ENCODE measurements around the gene MPIG6B. TPM values are rescaled to one million over a fixed set of nuclear protein-coding genes. Genes with fewer than 3 reads are reported as not detected.
A peak's percentile ranks its signal among the peaks of the same experiment; 100 is the strongest.
"Not testable (repeated sequence)": the region's sequence is repeated elsewhere in the genome, so short reads cannot be mapped to it uniquely, and the experiment has no call there.

The MPIG6B gene
- total and polyA plus RNA-seq, 2 donors, result 0.14 to 0.32 TPM

- H3K27ac ChIP-seq (ENCODE audit: low read depth in 1 of 2, low read length in 1 of 2), result no peak overlapping the region
- no peaks in the 10 kb centered on the region for H3K27me3 ChIP-seq (ENCODE audit: control insufficient read depth in 2 of 2, insufficient read depth in 1 of 2, low read length in 1 of 2)
- DNase-seq (ENCODE audit: low read depth in 6 of 9, low spot score in 9 of 9), result no peak
- peaks cover 5 to 27% of the 10 kb centered on the region in 2 donors for H3K4me1 ChIP-seq (ENCODE audit: control insufficient read depth in 2 of 2, insufficient read depth in 2 of 2, low read length in 2 of 2)
- H3K4me3 ChIP-seq (ENCODE audit: low read length in 2 of 2), result no peak overlapping the region
- peaks cover 0 to 5% of the 10 kb centered on the region in 2 donors for H3K9me3 ChIP-seq (ENCODE audit: control insufficient read depth in 2 of 2, insufficient read depth in 1 of 2, low read length in 1 of 2)
- 97% methylated on average over 10 of the region's 10 CpGs for WGBS
- no peaks in the 10 kb centered on the region for H3K36me3 ChIP-seq (ENCODE audit: control insufficient read depth in 2 of 2, insufficient read depth in 2 of 2, low read length in 1 of 2)
Observed at GRCh38 chr6:31707701-31708100, 15.5 kb upstream of the MPIG6B start.

- no peak for DNase-seq (ENCODE audit: low read depth in 6 of 9, low spot score in 9 of 9)
- Histone ChIP-seq H3K36me3 (ENCODE audit: control insufficient read depth in 2 of 2, insufficient read depth in 2 of 2, low read length in 1 of 2) (no peaks in the 10 kb centered on the region), H3K4me1 (ENCODE audit: control insufficient read depth in 2 of 2, insufficient read depth in 2 of 2, low read length in 2 of 2) (peaks cover 5 to 32% of the 10 kb centered on the region in 2 donors), H3K27me3 (ENCODE audit: control insufficient read depth in 2 of 2, insufficient read depth in 1 of 2, low read length in 1 of 2) (no peaks in the 10 kb centered on the region), H3K4me3 (ENCODE audit: low read length in 2 of 2) (no peak overlapping the region), H3K27ac (ENCODE audit: low read depth in 1 of 2, low read length in 1 of 2) (no peak overlapping the region), H3K9me3 (ENCODE audit: control insufficient read depth in 2 of 2, insufficient read depth in 1 of 2, low read length in 1 of 2) (peaks cover 0 to 5% of the 10 kb centered on the region in 2 donors)
- 98% methylated on average over 3 of the region's 3 CpGs for WGBS
Observed at GRCh38 chr6:31708224-31708623, 14.9 kb upstream of the MPIG6B start.

GRCh38 chr6:31709157-31709556 is 14.0 kb upstream of the MPIG6B start:
- 95% methylated on average over 11 of the region's 11 CpGs for WGBS
- not testable (repeated sequence) for H3K27me3 ChIP-seq (ENCODE audit: control insufficient read depth in 2 of 2, insufficient read depth in 1 of 2, low read length in 1 of 2); H3K36me3 ChIP-seq (ENCODE audit: control insufficient read depth in 2 of 2, insufficient read depth in 2 of 2, low read length in 1 of 2); H3K4me3 ChIP-seq (ENCODE audit: low read length in 2 of 2); H3K27ac ChIP-seq (ENCODE audit: low read depth in 1 of 2, low read length in 1 of 2); H3K9me3 ChIP-seq (ENCODE audit: control insufficient read depth in 2 of 2, insufficient read depth in 1 of 2, low read length in 1 of 2); DNase-seq (ENCODE audit: low read depth in 6 of 9, low spot score in 9 of 9)
- H3K4me1 ChIP-seq (ENCODE audit: control insufficient read depth in 2 of 2, insufficient read depth in 2 of 2, low read length in 2 of 2), result peaks cover 6 to 33% of the 10 kb centered on the region in 2 donors

GRCh38 chr6:31710523-31711219 is 12.5 kb upstream of the MPIG6B start:
- 71% methylated on average over 5 of the region's 5 CpGs for WGBS
- H3K4me3 ChIP-seq (ENCODE audit: low read length in 2 of 2), result no peak overlapping the region

GRCh38 chr6:31711233-31711632 is 11.9 kb upstream of the MPIG6B start:
- H3K27me3 ChIP-seq (ENCODE audit: control insufficient read depth in 2 of 2, insufficient read depth in 1 of 2, low read length in 1 of 2), result no peaks in the 10 kb centered on the region
- H3K27ac ChIP-seq (ENCODE audit: low read depth in 1 of 2, low read length in 1 of 2), result no peak overlapping the region
- no peak for DNase-seq (ENCODE audit: low read depth in 6 of 9, low spot score in 9 of 9)
- WGBS, result 56% methylated on average over 8 of the region's 8 CpGs
- H3K4me3 ChIP-seq (ENCODE audit: low read length in 2 of 2), result no peak overlapping the region
- H3K36me3 ChIP-seq (ENCODE audit: control insufficient read depth in 2 of 2, insufficient read depth in 2 of 2, low read length in 1 of 2), result no peaks in the 10 kb centered on the region
- peaks cover 8 to 48% of the 10 kb centered on the region in 2 donors for H3K4me1 ChIP-seq (ENCODE audit: control insufficient read depth in 2 of 2, insufficient read depth in 2 of 2, low read length in 2 of 2)
- no peaks in the 10 kb centered on the region for H3K9me3 ChIP-seq (ENCODE audit: control insufficient read depth in 2 of 2, insufficient read depth in 1 of 2, low read length in 1 of 2)

More at GRCh38 chr6:31710523-31711219, 12.5 kb upstream of the MPIG6B start:
- H3K27me3 ChIP-seq (ENCODE audit: control insufficient read depth in 2 of 2, insufficient read depth in 1 of 2, low read length in 1 of 2), result no peaks in the 10 kb centered on the region
- H3K4me1 ChIP-seq (ENCODE audit: control insufficient read depth in 2 of 2, insufficient read depth in 2 of 2, low read length in 2 of 2), result peaks cover 8 to 47% of the 10 kb centered on the region in 2 donors
- no peak for DNase-seq (ENCODE audit: low read depth in 6 of 9, low spot score in 9 of 9)
- H3K27ac ChIP-seq (ENCODE audit: low read depth in 1 of 2, low read length in 1 of 2), result no peak overlapping the region
- no peaks in the 10 kb centered on the region for H3K36me3 ChIP-seq (ENCODE audit: control insufficient read depth in 2 of 2, insufficient read depth in 2 of 2, low read length in 1 of 2)
- H3K9me3 ChIP-seq (ENCODE audit: control insufficient read depth in 2 of 2, insufficient read depth in 1 of 2, low read length in 1 of 2), result no peaks in the 10 kb centered on the region

- WGBS, result 85% methylated on average over 8 of the region's 8 CpGs
- DNase-seq (ENCODE audit: low read depth in 6 of 9, low spot score in 9 of 9), result peak in 1 of 9 donors; percentile 46
- Histone ChIP-seq H3K4me3 (ENCODE audit: low read length in 2 of 2) (no peak overlapping the region), H3K27ac (ENCODE audit: low read depth in 1 of 2, low read length in 1 of 2) (no peak overlapping the region), H3K27me3 (ENCODE audit: control insufficient read depth in 2 of 2, insufficient read depth in 1 of 2, low read length in 1 of 2) (no peaks in the 10 kb centered on the region), H3K4me1 (ENCODE audit: control insufficient read depth in 2 of 2, insufficient read depth in 2 of 2, low read length in 2 of 2) (peaks cover 8 to 48% of the 10 kb centered on the region in 2 donors), H3K36me3 (ENCODE audit: control insufficient read depth in 2 of 2, insufficient read depth in 2 of 2, low read length in 1 of 2) (no peaks in the 10 kb centered on the region), H3K9me3 (ENCODE audit: control insufficient read depth in 2 of 2, insufficient read depth in 1 of 2, low read length in 1 of 2) (no peaks in the 10 kb centered on the region)
Observed at GRCh38 chr6:31712296-31712695, 10.9 kb upstream of the MPIG6B start.

- peaks cover 8 to 48% of the 10 kb centered on the region in 2 donors for H3K4me1 ChIP-seq (ENCODE audit: control insufficient read depth in 2 of 2, insufficient read depth in 2 of 2, low read length in 2 of 2)
- no peak for DNase-seq (ENCODE audit: low read depth in 6 of 9, low spot score in 9 of 9)
- 92% methylated on average over 4 of the region's 4 CpGs for WGBS
Observed at GRCh38 chr6:31713465-31713864, 9.7 kb upstream of the MPIG6B start.

GRCh38 chr6:31713991-31714684 is 9.0 kb upstream of the MPIG6B start:
- WGBS, result 29% methylated on average over 5 of the region's 5 CpGs
- H3K4me3 ChIP-seq (ENCODE audit: low read length in 2 of 2), result no peak overlapping the region
- H3K4me1 ChIP-seq (ENCODE audit: control insufficient read depth in 2 of 2, insufficient read depth in 2 of 2, low read length in 2 of 2), result peaks cover 8 to 48% of the 10 kb centered on the region in 2 donors
- DNase-seq (ENCODE audit: low read depth in 6 of 9, low spot score in 9 of 9), result peak in 4 of 9 donors; percentile 34 to 77 (median 52)
- H3K27ac ChIP-seq (ENCODE audit: low read depth in 1 of 2, low read length in 1 of 2), result peak overlapping the region; percentile 50 to 78
- no peaks in the 10 kb centered on the region for H3K36me3 ChIP-seq (ENCODE audit: control insufficient read depth in 2 of 2, insufficient read depth in 2 of 2, low read length in 1 of 2)
- no peaks in the 10 kb centered on the region for H3K9me3 ChIP-seq (ENCODE audit: control insufficient read depth in 2 of 2, insufficient read depth in 1 of 2, low read length in 1 of 2)
- no peaks in the 10 kb centered on the region for H3K27me3 ChIP-seq (ENCODE audit: control insufficient read depth in 2 of 2, insufficient read depth in 1 of 2, low read length in 1 of 2)

More at GRCh38 chr6:31713465-31713864, 9.7 kb upstream of the MPIG6B start:
- Histone ChIP-seq H3K27ac (ENCODE audit: low read depth in 1 of 2, low read length in 1 of 2) (peak overlapping the region; percentile 50 to 78), H3K36me3 (ENCODE audit: control insufficient read depth in 2 of 2, insufficient read depth in 2 of 2, low read length in 1 of 2) (no peaks in the 10 kb centered on the region), H3K4me3 (ENCODE audit: low read length in 2 of 2) (no peak overlapping the region), H3K9me3 (ENCODE audit: control insufficient read depth in 2 of 2, insufficient read depth in 1 of 2, low read length in 1 of 2) (no peaks in the 10 kb centered on the region), H3K27me3 (ENCODE audit: control insufficient read depth in 2 of 2, insufficient read depth in 1 of 2, low read length in 1 of 2) (no peaks in the 10 kb centered on the region)

Measured in thymus (tissue), 11 donors.